CD4-positive, alpha-beta memory T cell (primary cell): ENCODE results near the gene GPC4. TPM values are rescaled to one million over a fixed set of nuclear protein-coding genes. Genes with fewer than 3 reads are reported as not detected.
"Not testable (repeated sequence)": the region's sequence is repeated elsewhere in the genome, so short reads cannot be mapped to it uniquely, and the experiment has no call there.

Source experiments
- CTCF ChIA-PET: fragments of 350-600 bp; sonication (Branson Sonifier 250); formaldehyde crosslinking; loops from one replicate; lab custom pipeline; 2021; ENCODE audit warnings: inconsistent platforms; ENCODE audit not compliant: partially characterized antibody; lab: Charles Lee
- POLR2A ChIA-PET: fragments of 350-600 bp; sonication (Branson Sonifier 250); formaldehyde crosslinking; loops from one replicate; lab custom pipeline; 2021; ENCODE audit not compliant: partially characterized antibody; lab: Charles Lee
- DNase-seq, 5 donors: peaks; one replicate each; pipeline versions ENCODE4 v3.0.0 to v3.0.0-alpha.2; 2020 to 2022; ENCODE audit warnings: mixed read lengths in 1 of 5
- H3K27ac ChIP-seq: one replicate; pipeline ENCODE4 v1.7.0; 2013; ENCODE audit warnings: low read depth, low read length
- H3K27me3 ChIP-seq: 2 replicates; pipeline ENCODE4 v1.7.0; 2013; ENCODE audit warnings: mild to moderate bottlenecking, low read length, moderate library complexity; ENCODE audit not compliant: insufficient read depth
- H3K36me3 ChIP-seq: 2 replicates; pipeline ENCODE4 v1.7.0; 2013; ENCODE audit warnings: mild to moderate bottlenecking, low read length, moderate library complexity; ENCODE audit not compliant: insufficient read depth
- H3K4me1 ChIP-seq: 2 replicates; pipeline ENCODE4 v1.7.0; 2013; ENCODE audit warnings: mild to moderate bottlenecking, low read length, moderate library complexity; ENCODE audit not compliant: insufficient read depth
- H3K4me3 ChIP-seq, 2 donors: one replicate each; pipeline ENCODE4 v1.7.0; 2013; ENCODE audit warnings: low read length in 2 of 2, mild to moderate bottlenecking in 1 of 2
- H3K9me3 ChIP-seq, 2 donors: one replicate each; pipeline ENCODE4 v1.7.0; 2013; ENCODE audit warnings: low read length in 2 of 2, control low read depth in 1 of 2; ENCODE audit not compliant: control insufficient read depth in 1 of 2
- H3K27ac Mint-ChIP-seq, 7 donors: one replicate each; pipeline ENCODE4 v1.8.0; 2020 to 2021; ENCODE audit warnings: mixed read lengths in 7 of 7, mild to moderate bottlenecking in 6 of 7, inconsistent platforms in 3 of 7, moderate library complexity in 3 of 7
- H3K27me3 Mint-ChIP-seq, 2 donors: one replicate each; pipeline ENCODE4 v1.8.0; 2020 to 2021; ENCODE audit warnings: mixed read lengths in 2 of 2
- H3K36me3 Mint-ChIP-seq, 2 donors: one replicate each; pipeline ENCODE4 v1.8.0; 2020 to 2021; ENCODE audit warnings: mixed read lengths in 2 of 2, inconsistent platforms in 1 of 2, mild to moderate bottlenecking in 1 of 2
- H3K4me1 Mint-ChIP-seq, 4 donors: one replicate each; pipeline ENCODE4 v1.8.0; 2020 to 2021; ENCODE audit warnings: mixed read lengths in 4 of 4, mild to moderate bottlenecking in 1 of 4
- H3K4me3 Mint-ChIP-seq, 8 donors: one replicate each; pipeline ENCODE4 v1.8.0; 2020 to 2021; ENCODE audit warnings: mixed read lengths in 8 of 8, mild to moderate bottlenecking in 7 of 8, moderate library complexity in 6 of 8, inconsistent platforms in 3 of 8
- H3K9me3 Mint-ChIP-seq, 8 donors: one replicate each; pipeline ENCODE4 v1.8.0; 2020 to 2021; ENCODE audit warnings: mixed read lengths in 8 of 8, mild to moderate bottlenecking in 5 of 8, inconsistent platforms in 3 of 8, moderate library complexity in 1 of 8
- intact Hi-C: fragments of 100-400 bp; cut with micrococcal nuclease; formaldehyde crosslinking; loops from one replicate; pipeline ENCODE4 v1.15.1; 2023
- polyA plus RNA-seq, 2 donors: library from polyadenylated mRNA; unstranded; fragments of 300-500 nt; fragmentation: Illumina TruSeq; gene quantifications; one replicate each; pipeline ENCODE4 v1.2.3, GENCODE V29; 2021
- total RNA-seq, 2 experiments: library from RNA; stranded (reverse); gene quantifications; one replicate each; pipeline ENCODE4 v1.2.3, GENCODE V29; 2021

The GPC4 gene
- total and polyA plus RNA-seq, 4 experiments from 2014 or later = not detected

GRCh38 chrX:133322269-133322668 is 93.0 kb downstream of the GPC4 start:
- H3K4me3 ChIP-seq, H3K9me3 ChIP-seq, H3K4me1 ChIP-seq, H3K36me3 Mint-ChIP-seq, DNase-seq, H3K4me1 Mint-ChIP-seq, H3K27me3 ChIP-seq, H3K9me3 Mint-ChIP-seq, H3K27ac ChIP-seq, POLR2A ChIA-PET, H3K27ac Mint-ChIP-seq, intact Hi-C loops, H3K27me3 Mint-ChIP-seq, H3K4me3 Mint-ChIP-seq, H3K36me3 ChIP-seq, CTCF ChIA-PET: not testable (repeated sequence)

DNA sequence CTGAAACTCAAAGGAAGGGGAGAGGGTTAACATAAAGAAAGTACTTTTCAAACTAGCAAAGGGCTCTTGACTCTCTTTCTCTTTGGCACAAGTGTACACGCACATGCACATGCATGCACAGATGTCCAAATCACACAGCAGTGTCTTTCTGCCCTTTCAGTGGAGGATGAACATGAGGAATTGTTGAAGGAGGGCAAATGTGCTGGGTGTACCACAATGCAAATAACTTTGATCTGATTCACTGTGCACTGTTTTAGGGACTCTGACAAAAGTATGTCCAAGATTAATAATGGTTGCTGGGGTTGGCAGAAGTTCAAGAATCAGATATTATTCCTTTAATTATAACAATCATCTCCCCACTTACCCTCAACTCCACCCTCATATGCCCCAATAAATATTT is 93.8 kb downstream of the GPC4 start:
- H3K27ac ChIP-seq = no peak overlapping the region
- CTCF ChIA-PET = no interaction called here
- DNase-seq = no peak
- no peaks in the 10 kb centered on the region for H3K36me3 ChIP-seq
- Mint-ChIP-seq H3K4me1 (no peaks in the 10 kb centered on the region), H3K27me3 (peaks cover 0 to 3% of the 10 kb centered on the region in 2 donors), H3K4me3 (no peak overlapping the region), H3K36me3 (no peaks in the 10 kb centered on the region), H3K9me3 (no peaks in the 10 kb centered on the region), H3K27ac (no peak overlapping the region)
- intact Hi-C loops = no loop called here
- POLR2A ChIA-PET = no interaction called here
- no peaks in the 10 kb centered on the region for H3K4me1 ChIP-seq
- H3K9me3 ChIP-seq = no peaks in the 10 kb centered on the region
- no peak overlapping the region for H3K4me3 ChIP-seq
- H3K27me3 ChIP-seq = no peaks in the 10 kb centered on the region

DNA sequence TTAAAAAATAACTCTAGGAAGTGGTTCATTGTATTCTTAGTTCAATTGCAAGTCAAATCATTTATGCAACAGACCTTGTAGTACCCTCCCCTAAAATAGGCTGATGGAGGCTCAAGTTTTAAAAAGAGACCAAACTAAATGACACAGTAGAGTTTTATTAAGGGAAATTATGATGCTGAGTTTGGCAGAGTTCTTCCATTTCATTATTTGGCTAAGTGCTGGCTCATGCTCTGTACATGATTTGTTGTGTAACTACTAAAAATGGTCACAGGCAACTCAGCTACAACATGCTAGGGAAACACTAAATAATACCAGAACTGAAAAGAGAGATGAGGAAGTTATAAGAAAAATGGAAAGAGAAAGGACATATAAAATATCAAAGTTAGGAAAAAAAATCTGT is 101.0 kb downstream of the GPC4 start:
- H3K4me3 ChIP-seq = no peak overlapping the region
- H3K4me1 Mint-ChIP-seq = no peaks in the 10 kb centered on the region
- H3K9me3 ChIP-seq = no peaks in the 10 kb centered on the region
- no peaks in the 10 kb centered on the region for H3K36me3 ChIP-seq
- H3K9me3 Mint-ChIP-seq = peaks cover 0 to 4% (median 0%) of the 10 kb centered on the region in 8 donors
- H3K27me3 Mint-ChIP-seq = peaks cover 0 to 4% of the 10 kb centered on the region in 2 donors
- no peaks in the 10 kb centered on the region for H3K27me3 ChIP-seq
- H3K27ac Mint-ChIP-seq = no peak overlapping the region
- intact Hi-C loops = no loop called here
- no peak overlapping the region for H3K27ac ChIP-seq
- H3K4me1 ChIP-seq = no peaks in the 10 kb centered on the region
- no peak for DNase-seq
- H3K36me3 Mint-ChIP-seq = no peaks in the 10 kb centered on the region
- CTCF ChIA-PET = no interaction called here
- POLR2A ChIA-PET = no interaction called here
- no peak overlapping the region for H3K4me3 Mint-ChIP-seq

DNA sequence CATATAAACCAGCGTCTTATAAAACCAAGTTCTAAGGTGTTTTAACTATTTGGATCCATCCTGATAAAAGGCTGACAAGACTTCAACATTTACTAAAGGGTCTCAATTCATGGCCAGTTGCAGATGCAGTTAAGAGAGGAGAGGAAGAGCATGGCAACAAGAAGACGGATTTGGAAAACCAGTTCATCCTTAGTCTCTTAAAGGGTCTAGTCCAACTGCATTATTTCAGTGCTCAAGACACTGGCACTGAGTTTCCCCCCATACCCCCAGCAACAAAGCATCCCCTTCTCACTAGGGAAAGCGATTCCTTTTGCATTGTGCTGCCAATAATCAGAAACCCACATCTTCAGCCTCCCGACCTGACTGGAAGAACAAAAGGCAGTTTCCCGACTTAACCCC is 106.8 kb downstream of the GPC4 start:
- ChIA-PET POLR2A (no interaction called here), CTCF (no interaction called here)
- Histone ChIP-seq H3K36me3 (no peaks in the 10 kb centered on the region), H3K4me1 (no peaks in the 10 kb centered on the region), H3K4me3 (no peak overlapping the region), H3K27me3 (no peaks in the 10 kb centered on the region), H3K9me3 (no peaks in the 10 kb centered on the region), H3K27ac (no peak overlapping the region)
- Mint-ChIP-seq H3K27ac (no peak overlapping the region), H3K4me1 (no peaks in the 10 kb centered on the region), H3K27me3 (peaks cover 0 to 4% of the 10 kb centered on the region in 2 donors), H3K4me3 (no peak overlapping the region), H3K36me3 (no peaks in the 10 kb centered on the region), H3K9me3 (peaks cover 0 to 4% (median 0%) of the 10 kb centered on the region in 8 donors)
- intact Hi-C loops = no loop called here
- DNase-seq = no peak

GRCh38 chrX:133307637-133308498 is 107.4 kb downstream of the GPC4 start:
- POLR2A ChIA-PET = no interaction called here
- no peaks in the 10 kb centered on the region for H3K27me3 ChIP-seq

GRCh38 chrX:133307094-133307493 is 108.2 kb downstream of the GPC4 start:
- H3K9me3 Mint-ChIP-seq = peaks cover 0 to 2% (median 0%) of the 10 kb centered on the region in 8 donors
- no peaks in the 10 kb centered on the region for H3K4me1 Mint-ChIP-seq
- DNase-seq = no peak

More at GRCh38 chrX:133307637-133308498, 107.4 kb downstream of the GPC4 start:
- Mint-ChIP-seq H3K4me1 (no peaks in the 10 kb centered on the region), H3K27ac (no peak overlapping the region), H3K36me3 (no peaks in the 10 kb centered on the region), H3K4me3 (no peak overlapping the region), H3K27me3 (peaks cover 0 to 4% of the 10 kb centered on the region in 2 donors), H3K9me3 (peaks cover 0 to 4% (median 0%) of the 10 kb centered on the region in 8 donors)
- no peak for DNase-seq
- H3K9me3 ChIP-seq = no peaks in the 10 kb centered on the region
- intact Hi-C loops = no loop called here
- H3K4me3 ChIP-seq = no peak overlapping the region
- H3K27ac ChIP-seq = no peak overlapping the region
- no peaks in the 10 kb centered on the region for H3K4me1 ChIP-seq
- CTCF ChIA-PET = no interaction called here
- H3K36me3 ChIP-seq = no peaks in the 10 kb centered on the region

DNA sequence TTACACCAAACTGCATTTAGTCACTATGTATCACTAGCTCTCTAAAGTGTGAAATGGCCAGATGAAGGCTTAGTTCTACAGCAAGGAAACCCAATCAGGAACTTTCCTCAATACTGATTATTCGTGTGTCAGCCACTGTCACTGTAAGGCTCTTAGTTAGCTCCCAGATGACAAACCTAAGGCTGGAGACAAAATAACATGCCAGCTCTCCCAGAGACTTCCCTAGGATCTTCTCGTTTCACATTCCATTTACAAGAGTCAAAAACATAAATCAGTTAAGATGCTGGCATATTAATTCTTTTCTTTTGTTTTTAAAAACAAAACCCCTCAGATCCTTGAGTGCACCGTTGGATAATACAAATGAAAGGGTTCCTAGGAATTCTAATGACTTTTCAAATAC is 109.0 kb downstream of the GPC4 start:
- peaks cover 0 to 2% (median 0%) of the 10 kb centered on the region in 8 donors for H3K9me3 Mint-ChIP-seq
- no peaks in the 10 kb centered on the region for H3K36me3 Mint-ChIP-seq
- no peaks in the 10 kb centered on the region for H3K36me3 ChIP-seq
- no peaks in the 10 kb centered on the region for H3K4me1 Mint-ChIP-seq
- no peaks in the 10 kb centered on the region for H3K9me3 ChIP-seq
- no peaks in the 10 kb centered on the region for H3K4me1 ChIP-seq
- no peak overlapping the region for H3K4me3 Mint-ChIP-seq
- no peak for DNase-seq
- no peaks in the 10 kb centered on the region for H3K27me3 ChIP-seq
- H3K27ac Mint-ChIP-seq = no peak overlapping the region
- intact Hi-C loops = no loop called here
- H3K27ac ChIP-seq = no peak overlapping the region
- H3K4me3 ChIP-seq = no peak overlapping the region
- peaks cover 0 to 2% of the 10 kb centered on the region in 2 donors for H3K27me3 Mint-ChIP-seq
- CTCF ChIA-PET = no interaction called here
- POLR2A ChIA-PET = no interaction called here

More at GRCh38 chrX:133307094-133307493, 108.2 kb downstream of the GPC4 start:
- H3K27me3 ChIP-seq = no peaks in the 10 kb centered on the region
- H3K27me3 Mint-ChIP-seq = peaks cover 0 to 4% of the 10 kb centered on the region in 2 donors
- POLR2A ChIA-PET = no interaction called here
- H3K4me3 ChIP-seq = no peak overlapping the region
- H3K27ac Mint-ChIP-seq = no peak overlapping the region
- H3K4me3 Mint-ChIP-seq = no peak overlapping the region
- H3K27ac ChIP-seq = no peak overlapping the region
- no peaks in the 10 kb centered on the region for H3K36me3 ChIP-seq
- no peaks in the 10 kb centered on the region for H3K36me3 Mint-ChIP-seq
- CTCF ChIA-PET = no interaction called here
- intact Hi-C loops = no loop called here
- H3K4me1 ChIP-seq = no peaks in the 10 kb centered on the region
- H3K9me3 ChIP-seq = no peaks in the 10 kb centered on the region
